HPDE6-E6E7 (cell line): Measurements from ENCODE around the gene CALM3.
"Not testable (repeated sequence)": the region's sequence is repeated elsewhere in the genome, so short reads cannot be mapped to it uniquely, and the experiment has no call there.

Experiments
- DNase-seq: peaks from one replicate; pipeline ENCODE4 v3.0.0; 2011; ENCODE audit warnings: missing footprints; ENCODE audit errors: extremely low spot score

Gene CALM3

DNA sequence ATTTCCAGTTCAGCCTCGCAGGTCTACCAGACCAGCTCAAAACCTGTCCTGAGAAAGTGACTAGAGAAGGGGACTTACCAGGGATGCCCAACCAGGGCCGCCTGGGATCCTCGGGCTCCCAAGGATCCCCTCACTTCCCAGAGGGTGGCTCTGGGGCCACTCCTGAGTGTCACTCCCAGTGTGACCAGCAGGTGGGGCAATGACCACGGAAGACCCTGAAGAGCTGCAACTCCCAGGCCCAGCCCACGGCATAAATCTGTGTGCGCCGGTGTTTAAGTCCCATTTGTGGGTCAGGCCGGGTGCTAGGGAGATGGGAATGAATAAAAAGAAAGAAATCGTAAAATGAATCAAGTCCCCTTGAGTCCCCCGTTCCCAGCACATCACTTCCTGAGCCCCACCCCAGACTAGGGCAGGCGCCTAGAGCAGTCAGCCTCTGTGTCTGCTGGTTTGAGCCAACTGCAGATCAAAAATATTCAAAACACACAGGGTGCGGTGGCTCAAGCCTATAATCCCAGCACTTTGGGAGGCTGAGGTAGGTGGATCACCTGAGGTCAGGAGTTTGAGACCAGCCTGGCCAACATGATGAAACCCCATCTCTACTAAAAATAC lies 13.1 kb downstream of the CALM3 start:
- peak; percentile 79 for DNase-seq

DNA sequence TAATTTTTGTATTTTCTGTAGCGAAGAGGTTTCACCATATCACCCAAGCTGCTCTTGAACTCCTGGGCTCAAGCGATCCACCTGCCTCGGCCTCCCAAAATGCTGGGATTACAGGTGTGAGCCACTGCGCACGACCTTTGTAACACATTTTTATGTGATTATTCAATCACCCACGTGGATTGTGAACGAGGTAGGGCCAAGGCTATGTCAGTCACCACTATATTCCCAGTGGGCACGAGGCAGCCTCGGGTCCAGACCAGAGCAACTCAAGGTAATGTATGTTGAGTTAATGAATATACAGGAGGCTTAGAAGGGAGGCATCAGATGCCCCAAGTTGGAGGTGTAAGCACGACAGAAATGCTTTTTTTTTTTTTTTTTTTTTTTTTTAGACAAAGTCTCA lies 14.8 kb downstream of the CALM3 start:
- DNase-seq, result no peak

DNA sequence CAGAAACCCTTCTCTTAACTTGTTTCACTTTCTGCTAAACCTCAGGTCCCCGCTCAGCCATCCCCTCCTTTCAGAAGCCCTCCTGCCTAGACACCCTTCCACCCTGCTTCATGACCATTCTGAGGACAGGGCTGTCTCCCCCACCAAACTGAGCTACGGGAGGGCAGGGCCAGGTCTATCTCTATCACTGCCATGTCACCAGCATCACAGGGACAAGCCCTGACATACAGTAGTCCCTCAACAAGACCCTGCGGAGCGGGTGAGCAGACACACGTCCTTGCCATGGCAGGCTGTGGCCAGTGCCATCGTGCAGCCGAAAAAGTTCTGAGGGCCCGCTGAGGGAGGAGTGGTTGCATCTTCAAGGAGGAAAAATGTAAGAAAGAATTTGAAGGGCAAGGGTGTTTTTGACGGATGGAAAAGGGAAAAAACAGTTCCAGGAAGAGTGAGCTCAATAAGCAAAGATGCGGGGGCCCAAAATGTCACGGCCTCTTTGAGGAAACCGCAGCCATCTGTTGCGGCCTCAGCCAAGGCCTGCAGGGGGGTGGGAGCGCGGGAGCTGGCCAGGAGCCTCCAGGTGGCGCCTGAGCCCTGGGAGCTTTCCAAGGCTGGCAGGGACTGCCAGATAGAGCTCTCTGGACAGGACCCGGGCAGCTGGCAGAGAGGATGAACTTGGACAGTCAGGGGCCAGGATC lies 15.6 kb downstream of the CALM3 start:
- peak; percentile 86 for DNase-seq

DNA sequence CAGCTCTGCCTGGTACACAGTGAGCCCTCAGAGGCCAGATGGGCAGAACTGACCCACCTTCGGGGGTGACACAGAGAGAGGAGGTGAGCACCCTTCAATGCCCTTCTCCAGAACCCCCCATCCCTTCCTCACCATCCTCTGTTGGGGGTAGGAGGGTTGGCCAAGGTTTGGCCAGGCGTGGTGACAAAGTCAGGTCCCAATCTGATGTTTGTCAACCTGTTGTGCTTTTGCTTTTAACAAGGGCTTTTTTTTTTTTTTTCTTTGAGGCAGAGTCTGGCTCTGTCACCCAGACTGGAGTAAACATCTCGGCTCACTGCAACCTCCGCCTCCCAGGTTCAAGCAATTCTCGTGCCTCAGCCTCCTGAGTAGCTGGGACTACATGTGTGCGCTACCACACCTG lies 16.5 kb downstream of the CALM3 start:
- DNase-seq, result no peak

DNA sequence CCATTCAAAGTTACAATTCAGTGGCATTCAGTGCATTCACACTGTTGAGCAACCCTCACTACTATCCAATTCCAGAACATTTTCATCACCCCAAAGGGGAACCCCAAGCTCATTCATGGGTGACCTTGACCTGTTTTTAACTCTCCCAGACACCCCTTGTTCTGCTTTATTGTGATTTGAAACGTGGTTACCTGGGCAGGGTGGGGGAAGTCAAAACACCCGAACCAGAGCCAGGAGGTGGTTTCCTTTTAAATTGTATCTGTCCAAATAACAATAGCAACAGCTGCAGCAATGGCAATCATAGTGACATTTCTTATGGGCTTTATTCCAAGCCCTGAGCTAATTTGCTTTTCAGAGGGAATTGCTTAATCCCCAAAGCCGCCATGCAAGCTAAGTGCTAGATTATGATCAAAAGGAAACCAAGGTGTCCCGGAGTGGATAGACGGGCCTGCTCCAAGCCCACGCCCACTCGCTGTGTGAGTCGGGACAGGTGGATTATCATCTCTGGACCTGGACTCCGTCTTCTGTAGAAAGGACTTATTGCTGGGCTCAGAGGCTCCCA lies 17.6 kb downstream of the CALM3 start:
- DNase-seq, result no peak

DNA sequence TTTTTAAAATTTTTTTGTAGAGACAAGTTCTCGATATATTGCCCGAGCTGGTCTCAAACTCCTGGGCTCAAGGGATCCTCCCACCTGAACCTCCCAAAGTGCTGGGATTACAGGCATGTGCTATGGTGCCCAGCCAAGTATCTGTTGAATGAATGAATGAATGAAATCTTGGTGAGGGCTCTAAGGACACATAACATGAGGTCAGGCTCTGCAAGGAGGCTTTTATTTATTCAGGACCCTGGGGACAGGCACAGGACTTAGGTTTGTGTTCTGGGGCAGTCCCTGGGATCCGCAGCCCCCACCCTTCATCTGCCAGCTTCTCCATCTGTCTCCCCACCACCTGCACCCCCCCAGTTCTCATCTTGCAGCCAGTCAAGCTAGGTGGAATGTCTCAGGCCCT lies 19.1 kb downstream of the CALM3 start:
- DNase-seq, result no peak

DNA sequence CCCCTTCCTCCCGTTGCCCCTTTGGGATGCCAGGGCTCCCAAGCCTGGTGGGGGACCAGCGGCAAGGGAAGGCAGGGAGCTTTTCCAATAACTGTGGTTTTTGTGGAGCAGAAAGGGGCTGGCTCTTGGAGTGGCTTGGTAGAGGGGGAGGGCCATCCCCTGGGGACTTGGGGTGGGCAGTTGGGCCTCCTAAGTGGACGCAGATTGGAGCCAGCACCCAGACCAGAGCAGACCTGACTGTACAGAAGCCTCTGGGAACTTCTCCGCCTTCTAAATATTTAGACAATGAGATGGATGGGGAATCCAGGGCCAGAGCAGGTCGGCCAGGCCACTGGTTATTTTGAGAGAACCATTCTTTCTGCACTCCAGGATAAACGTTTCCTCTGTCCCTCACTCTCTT lies 19.6 kb downstream of the CALM3 start:
- no peak for DNase-seq

DNA sequence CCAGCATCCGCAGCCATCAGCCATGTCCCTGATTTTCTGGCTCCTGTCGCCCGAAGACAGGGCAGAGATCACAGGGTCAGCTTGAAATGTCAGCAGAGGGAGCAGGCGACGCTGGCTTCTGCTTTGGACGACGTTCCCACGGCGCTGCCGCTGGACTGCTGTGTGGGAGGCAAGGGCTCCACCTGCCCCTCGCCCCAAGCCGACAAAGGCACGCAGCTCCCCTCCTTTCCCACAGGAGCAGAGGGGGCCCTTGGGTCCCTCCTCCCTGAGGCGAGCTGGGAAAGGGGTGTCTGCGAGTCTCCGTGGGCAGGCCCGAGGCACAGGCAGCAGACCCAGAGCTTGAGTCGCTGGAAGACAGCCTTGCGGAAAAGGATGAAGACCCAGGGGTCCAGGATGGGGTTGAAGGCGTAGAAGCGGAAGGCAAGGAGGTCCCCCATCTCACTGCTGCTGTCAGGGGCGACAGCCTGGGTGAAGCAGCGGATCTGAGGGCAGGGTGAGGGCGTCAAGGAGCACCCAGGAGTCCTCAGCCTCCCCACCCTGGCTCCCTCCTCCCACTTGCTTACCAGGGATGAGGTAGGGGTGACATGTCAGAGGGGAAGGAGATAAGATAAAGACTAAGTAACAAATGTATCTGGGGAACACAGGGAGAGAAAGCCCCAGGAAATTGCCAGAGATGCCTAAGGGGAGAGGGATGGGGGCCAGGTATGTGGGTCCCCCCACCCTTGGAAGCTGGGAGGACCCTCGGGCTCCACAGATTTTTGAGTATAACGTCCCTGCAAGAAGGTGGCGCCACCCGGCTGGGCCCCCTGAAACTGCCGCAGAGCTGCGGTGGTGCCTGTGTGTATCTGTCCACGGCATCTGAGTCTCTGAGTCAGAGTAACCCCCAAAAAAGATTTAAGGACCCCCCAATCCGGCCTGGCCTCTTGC lies 20.3 kb downstream of the CALM3 start:
- no peak for DNase-seq

DNA sequence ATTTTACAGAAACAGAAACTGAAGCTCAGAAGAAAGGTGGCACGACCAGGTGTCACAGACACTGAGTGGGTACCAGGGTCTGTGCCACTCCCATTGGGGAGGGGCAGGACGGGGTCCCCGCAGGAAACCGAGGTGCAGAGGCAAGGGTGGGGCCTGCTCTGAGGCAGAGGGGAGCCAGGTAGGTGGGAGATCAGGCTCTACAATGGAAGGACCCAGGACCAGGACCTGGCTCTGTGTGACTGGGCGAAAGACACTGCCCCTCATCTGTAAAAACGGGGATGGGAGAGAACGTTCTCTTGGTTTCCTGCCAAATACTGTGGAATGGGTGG lies 21.0 kb downstream of the CALM3 start:
- DNase-seq, result no peak

DNA sequence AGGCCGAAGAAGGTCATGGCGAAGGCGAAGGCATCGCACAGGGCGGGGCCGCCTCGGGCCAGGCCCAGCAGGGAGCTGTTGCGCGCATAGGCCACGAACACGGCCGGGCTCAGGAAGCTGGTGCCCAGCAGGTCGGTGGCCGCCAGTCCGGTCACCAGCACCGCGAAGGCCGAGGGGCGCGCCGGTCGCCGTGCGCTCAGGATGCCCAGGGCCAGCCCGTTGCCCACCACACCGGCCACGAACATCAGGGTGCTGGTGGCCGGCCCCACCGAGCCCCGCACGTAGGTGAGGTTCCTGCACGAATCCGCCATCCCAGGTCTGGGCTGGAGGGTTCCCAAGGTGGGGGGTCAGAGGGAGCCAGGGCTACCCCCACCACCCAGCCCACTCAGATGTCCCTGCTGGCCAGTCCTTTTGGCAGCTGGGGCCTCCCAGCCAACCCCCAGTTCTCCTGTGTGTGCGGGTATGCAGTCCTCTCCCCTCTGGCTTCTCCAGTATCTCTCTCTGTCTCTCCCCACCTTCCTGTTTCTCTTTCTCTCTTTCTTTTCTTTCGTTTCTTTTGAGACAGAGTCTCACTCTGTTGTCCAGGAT lies 22.9 kb downstream of the CALM3 start:
- DNase-seq, result no peak

DNA sequence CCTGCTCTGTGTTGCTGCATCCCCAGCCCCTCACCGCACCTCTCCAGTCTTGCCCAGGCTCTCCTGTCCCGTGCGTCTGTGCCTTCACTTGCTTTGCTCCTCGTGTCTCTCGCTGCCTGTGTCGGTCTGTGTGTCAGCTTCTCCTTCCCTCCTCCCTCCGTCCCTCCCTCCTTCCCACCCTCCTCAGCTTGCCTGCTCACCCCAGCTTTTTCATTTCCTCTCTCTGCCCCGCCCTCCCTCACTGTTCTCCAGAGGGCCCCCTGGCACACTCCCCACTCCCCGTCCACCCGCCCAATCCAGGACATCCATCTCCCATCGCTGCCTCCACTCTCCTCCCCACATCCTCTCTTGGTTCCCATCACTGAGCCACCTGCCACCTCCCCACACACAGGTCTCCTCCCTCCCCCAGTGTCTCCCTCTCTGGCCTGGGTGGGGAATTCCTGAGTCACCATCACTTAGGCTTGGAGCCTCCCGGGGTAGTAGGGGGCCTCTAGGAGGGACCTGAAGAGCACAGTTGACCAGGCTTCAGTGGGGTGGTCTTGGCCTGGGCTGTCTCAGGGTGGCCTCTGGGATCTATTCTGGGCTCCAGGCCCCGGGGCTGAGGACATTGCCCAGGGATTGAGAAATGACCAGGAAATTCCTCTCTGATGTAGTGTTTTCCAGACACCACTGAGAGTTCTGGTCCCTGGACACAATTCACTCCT lies 24.0 kb downstream of the CALM3 start, which contains the start of gene PTGIR:
Gene PTGIR, minus strand, starts transcription at position 132 of the 704 bp plus-strand sequence. CDS start 864 bp downstream, outside the sequence.
- no peak for DNase-seq

DNA sequence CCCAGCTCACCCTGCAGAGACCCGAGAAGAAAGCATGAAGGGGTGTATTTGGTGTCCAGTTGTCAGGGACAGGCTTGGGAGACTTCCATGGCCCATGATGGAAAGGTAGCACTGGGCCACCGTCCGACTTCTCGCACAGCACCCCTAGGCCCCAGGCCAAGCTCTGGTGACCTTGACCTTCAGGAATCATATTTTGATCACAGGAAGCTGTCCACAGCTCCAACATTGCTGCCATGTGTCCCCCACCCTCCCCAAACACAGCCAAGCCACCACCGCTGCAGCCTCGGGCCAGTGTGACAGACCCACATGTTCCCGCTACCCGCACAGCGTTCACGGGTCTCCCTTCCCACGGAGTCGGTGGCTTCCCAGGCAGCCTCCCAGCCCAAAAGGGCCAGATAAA lies 24.6 kb downstream of the CALM3 start:
- DNase-seq, result no peak

DNA sequence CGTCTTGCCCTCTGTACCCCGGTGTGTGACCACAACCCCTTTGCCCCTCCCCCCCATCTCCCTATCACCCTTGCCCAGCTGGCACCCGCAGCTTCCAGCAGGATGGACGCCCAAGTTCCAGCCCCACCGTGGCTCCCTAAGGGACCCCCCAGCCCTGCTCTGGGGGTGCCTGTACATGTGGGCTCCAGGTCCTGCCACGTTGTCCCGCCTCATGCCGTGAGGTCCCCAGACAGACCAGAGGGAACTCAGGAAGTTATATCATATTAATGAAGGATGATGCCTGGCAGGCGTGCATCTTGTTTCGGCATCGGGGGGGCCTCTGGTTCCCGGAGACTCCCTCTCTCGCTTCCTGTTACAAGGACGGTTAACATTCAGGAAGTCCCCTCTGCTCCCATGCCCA lies 25.3 kb downstream of the CALM3 start:
- no peak for DNase-seq

DNA sequence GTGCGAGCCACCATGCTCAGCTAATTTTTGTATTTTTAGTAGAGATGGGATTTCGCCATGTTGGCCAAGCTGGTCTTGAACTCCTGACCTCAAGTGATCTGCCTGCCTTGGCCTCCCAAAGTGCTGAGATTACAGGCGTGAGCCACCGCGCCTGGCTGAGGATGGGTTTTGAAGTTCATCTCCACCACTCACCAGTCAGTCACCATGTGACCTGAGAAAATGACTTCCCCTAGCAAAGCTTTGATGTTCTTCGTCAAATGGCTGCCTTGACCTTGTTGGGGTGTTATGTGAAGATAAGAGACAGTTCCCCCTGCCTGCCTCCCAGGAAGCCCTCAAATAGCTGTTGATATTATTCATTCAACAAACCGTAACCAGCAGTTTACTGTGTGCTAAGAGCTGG lies 27.8 kb downstream of the CALM3 start:
- not testable (repeated sequence) for DNase-seq

DNA sequence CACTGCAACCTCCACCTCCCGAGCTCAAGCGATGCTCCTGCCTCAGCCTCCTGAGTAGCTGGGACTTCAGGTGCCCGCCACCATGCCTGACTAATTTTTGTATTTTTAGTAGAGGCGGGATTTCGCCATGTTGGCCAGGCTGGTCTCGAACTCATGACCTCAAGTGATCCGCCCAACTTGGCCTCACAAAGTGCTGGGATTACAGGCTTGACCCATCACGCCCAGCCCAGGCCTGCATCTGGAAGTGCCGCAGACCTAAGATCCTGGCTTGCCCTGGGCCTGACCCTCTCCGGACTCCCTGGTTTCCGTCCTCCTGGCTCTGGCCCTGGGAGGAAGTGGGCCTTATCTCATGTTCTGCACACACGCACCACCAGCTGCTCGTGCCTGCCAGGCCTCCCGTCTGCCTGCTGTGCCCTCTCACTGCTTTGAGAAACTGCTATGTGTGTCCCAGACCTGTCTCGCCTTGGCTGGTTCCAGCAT lies 28.5 kb downstream of the CALM3 start:
- no peak for DNase-seq

DNA sequence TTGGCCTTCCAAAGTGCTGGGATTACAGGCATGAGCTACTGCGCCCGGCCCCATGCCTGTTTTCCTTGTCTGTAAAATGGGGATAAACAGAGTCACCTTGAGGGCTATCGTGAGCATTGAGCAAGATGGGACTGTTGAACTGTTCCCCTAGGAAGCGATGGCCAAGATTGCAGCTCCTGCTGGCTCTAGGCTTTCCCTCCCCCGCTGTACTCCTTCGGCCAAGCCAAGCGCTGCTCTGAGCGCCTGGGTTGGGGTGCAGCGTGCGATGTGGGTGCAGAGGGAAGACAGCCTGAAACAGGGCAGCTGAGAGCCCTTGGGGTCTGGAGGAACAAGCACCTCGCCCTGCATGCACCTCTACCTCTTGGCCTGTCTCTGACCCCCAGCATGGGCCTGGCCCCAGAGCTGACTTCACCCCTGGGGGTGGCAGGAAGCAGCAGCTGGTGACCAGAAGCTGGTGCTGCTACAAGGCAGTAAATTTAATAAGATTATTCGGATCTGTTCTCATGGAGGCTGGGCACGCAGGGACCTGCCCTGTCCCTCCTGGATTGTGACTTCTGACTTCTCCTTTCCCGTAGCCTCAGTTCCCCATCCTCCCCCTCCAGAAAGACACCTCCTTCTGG lies 29.6 kb downstream of the CALM3 start:
- no peak for DNase-seq

DNA sequence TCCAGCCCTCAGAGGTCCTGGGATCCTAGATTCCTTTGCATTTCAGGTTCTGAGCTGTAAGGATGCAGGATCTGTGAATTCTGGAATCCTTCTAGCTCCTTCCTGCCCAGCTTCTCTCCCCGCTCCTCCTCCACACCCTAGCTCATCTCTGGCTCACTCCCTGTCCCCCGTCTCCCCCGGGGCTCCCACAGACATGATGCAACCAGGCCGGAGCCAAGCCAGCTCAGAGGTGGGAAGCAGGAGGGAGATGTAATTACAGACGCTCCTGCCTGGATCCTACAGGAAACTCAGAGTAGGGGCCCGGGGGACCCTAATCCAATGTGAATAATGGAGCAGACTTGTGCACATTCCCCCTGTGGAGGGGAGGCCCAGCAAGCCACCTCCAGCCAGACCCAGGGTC lies 30.4 kb downstream of the CALM3 start:
- no peak for DNase-seq

DNA sequence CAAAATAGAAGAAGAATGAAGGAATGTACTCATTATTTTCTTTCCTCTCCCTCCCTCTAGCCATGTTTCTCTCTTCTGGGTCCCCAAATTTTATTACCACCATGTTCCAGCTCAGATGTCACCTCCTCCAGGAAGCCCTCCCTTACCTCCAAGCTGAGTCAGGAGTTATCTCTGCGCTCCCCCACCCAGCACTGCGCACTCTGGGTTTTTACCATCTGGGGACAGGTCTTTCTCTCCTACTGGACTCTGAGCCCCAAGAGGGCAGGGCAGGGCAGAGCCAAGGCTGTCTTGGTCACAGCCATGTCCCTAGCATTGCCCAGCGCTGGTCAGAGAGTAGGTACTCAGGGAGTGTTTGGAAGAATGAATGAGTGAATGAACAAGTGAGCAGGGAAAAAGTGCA lies 32.0 kb downstream of the CALM3 start:
- no peak for DNase-seq

DNA sequence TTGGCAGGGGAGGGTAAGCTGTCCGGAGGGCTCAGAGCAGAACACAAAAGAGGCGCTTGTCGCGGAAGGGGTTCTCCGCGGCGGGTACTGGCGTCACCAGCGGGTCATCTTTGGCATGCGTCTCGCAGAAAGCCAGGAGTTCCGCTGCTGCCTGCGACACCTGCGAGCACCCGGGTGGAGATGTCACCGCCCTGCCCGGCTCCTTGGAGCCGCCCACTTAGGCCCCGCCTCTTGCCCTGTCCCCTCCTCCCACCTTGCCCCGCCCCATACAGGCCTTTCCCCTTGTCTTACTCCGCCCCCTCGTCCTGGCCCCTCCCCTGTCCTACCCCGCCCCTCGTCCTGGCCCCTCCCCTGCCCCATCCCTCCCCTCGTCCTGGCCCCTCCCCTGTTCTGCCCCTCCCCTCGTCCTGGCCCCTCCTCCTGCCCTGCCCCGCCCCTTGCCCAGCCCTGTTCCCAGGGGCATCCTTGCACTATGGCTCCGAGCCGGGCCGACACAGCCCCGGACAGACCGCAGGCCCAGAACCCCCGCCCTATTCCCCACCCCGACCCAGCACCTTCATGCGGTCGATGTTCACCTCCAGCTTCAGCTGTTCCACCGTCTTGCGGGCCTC lies 33.0 kb downstream of the CALM3 start:
- DNase-seq, result peak; percentile 87

DNA sequence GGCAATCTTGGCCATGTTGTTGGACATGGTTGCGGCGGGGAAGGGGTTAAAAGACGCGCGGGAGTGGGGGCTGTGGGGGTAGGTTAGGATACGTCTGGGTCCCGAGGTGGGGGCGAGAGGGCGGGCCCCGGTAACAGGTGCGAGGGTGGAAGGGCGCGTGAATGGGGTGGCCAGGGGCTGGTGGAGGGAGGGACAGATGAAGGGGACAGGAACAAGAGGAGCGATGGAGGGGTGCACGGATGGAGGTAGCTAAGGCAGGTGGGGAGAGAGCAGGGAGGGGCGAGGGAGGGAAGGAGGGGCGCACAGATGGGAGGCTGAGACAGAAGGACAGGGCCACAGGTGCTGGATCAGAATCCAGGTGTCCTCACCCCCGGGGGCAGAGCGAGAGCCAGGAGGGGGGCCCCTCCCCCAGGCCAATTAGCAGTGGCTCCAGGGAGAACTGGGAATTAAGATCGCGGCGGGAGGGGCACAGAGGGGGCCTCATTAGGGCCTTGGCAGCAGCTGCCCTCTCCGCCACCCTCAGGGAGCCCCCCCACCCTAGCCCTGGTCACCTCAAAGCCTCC lies 33.6 kb downstream of the CALM3 start:
- DNase-seq, result no peak
